Kidney capillary endothelial cell (primary cell): ENCODE results near the gene PLA2R1.

Experiments used
- DNase-seq: peaks from one replicate; pipeline ENCODE4 v3.0.0-alpha.2; 2018; ENCODE audit warnings: low spot score

PLA2R1 gene

DNA sequence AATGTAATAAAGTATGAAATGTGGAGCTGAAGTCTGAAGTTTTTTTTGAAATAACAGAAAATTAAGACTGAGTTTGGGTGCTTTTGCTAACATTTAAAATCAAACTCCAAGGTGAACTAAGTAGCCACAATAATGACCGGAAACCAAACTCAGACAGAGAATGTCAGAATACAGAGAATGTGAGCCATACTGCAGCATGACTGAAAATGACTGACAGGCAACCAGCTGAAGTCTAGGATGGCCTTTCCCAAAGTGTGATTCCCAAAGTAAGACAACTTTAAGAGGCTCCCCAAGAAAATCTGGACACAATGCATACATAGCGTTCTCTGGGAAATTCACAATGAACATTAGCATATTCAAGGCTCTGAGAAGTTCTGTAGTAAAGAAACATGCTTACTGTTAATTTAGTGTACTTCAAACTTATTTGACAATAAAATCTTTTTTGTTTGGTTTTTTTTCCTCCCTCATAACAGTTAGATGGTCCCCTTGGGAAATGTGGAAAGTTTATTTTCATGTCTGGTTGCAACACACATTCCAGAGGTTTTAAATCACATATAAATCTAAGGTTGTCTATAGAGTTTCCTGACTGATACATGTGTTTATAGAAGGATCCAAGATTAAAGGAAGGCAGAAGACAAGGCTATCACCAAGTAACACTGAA lies 28.6 kb downstream of the PLA2R1 start:
- DNase-seq, result no peak

DNA sequence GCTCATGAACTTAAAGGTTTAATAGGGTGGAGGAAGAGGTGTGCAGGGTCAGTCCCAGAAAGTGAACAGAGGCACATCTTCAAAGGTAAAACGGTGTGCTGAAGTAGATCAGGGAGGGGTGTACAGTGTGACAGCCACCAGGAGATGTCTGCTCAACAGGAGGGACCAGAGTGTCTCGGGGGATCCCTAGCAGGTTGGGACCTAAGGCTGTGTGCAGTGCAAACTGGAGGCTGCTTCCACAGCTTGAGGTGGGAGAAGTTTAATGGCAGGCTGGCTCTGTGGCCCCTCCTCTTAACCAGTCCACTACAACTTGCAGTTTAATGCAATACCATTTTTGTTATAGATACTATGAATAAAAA lies 33.2 kb downstream of the PLA2R1 start:
- no peak for DNase-seq

DNA sequence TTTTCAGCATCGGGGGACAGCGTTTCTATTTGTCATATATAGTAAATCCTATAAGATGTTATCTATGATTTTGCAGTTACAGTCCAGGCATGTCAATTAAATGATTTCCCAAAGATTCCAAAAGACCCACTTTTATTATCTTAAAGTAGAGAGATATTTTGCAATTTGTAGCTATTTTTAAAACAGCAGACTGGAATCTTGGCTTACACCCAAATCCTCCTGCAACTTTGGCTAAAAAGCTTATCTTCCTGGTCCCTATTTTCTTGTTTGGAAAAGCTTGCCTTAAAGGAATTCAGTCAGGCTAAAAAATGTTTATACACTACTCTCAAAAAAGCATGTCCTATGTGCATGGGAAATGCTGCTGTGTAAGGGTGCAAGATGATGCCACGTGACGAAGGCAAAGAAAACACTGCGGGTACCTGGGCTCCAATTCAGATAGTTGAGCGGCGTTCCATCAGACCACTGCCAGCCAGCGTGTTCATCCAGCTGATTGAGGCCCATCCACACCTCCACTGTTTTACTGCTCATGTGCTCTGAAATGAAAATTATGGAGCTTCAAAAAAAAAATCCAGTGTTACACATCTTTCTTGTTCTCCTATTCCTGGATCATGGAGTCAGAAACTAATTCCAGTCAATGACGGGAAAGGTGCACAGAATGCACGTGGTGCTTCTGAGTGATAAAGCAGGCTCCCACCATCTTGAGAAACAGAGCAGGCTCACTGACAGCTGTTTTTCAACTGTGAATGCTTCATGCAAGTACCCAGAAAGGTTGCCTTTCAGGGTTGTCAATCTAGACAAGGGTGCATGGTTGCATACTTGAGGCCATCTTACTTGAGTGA lies 33.8 kb downstream of the PLA2R1 start:
- no peak for DNase-seq

DNA sequence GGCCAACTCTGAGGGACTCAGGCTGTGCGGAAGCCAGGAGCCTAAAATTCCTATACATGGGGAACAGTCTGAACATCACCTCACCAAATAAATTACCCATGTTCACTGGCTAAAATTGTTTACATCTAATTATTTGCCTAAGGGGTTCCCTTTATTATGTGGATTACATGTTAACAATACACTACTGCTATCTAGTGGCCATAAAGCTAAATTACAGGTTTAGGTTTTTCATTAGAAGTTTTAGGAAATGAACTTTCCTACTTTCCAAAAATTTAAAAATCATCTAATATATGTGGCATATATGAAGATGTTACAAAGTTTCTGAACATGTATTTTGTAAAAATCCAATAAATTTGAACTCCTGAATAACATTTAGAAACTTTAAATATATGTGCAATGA lies 40.3 kb downstream of the PLA2R1 start:
- no peak for DNase-seq

DNA sequence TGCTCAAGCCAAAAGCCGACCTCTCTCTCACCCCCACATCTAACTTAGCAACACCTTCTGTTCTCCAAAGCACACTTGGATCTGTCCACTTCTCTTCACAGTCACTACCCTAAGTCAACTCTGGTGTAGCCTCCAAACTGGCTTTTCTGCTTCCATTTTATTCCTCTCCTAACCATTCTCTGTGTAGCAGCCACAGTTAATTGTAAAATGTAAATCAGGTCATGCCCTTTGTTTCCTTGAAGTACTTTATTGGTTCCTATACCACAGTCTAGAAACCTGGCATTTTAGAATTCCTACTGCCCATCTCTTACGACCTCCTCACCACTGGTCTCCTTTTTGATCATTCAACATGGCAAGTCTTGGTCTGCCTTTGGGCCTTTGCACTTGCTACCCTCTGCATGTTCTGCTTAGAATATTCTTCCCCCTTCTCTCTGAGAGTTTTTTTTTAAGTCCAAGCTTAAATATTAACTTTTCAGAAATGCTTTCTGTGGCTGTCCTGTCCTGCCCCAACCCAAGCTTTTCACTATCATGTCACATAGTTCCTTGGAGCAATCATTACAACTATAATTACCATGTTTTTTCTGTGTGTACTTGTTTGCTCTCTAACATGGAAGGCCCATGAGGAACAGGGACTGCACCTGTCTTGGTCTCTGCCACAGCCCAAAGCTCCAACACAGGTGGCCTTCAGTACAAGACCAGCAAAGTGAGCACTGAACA lies 42.9 kb downstream of the PLA2R1 start:
- DNase-seq, result no peak

DNA sequence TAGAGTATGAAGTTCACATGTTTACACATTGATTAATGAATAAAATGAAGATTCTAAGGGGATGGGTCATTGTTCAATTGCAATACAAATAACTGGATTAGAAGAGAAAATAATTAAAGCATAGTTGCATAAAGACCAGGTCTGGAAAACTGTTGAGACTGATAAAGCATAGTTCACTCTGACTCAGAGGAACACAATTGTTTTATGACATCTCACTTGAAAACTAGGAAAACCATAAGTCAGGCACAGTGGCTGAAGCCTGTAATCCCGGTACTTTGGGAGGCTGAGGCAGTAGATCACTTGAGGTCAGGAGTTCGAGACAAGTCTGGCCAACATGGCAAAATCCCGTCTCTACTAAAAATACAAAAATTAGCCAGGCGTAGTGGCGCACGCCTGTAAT lies 46.7 kb downstream of the PLA2R1 start:
- DNase-seq, result no peak

DNA sequence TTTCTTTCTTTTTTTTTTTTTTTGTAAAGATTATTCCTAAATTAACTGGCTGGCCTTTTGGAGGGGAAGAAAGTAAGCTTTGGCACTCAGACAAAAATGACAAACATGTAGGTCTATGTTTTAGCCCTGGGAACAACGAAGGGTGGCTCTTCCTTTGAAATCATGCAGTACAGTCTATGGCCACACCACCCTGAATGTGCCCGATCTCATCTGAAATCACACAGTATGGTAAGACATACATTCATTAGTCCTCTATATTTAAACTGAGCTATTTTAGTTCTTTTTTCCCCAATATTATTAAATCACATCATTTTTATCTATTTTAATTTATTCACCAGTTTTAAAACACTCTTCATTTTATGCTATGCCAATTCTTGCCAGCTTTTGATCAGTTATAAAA lies 48.2 kb downstream of the PLA2R1 start:
- DNase-seq, result no peak

DNA sequence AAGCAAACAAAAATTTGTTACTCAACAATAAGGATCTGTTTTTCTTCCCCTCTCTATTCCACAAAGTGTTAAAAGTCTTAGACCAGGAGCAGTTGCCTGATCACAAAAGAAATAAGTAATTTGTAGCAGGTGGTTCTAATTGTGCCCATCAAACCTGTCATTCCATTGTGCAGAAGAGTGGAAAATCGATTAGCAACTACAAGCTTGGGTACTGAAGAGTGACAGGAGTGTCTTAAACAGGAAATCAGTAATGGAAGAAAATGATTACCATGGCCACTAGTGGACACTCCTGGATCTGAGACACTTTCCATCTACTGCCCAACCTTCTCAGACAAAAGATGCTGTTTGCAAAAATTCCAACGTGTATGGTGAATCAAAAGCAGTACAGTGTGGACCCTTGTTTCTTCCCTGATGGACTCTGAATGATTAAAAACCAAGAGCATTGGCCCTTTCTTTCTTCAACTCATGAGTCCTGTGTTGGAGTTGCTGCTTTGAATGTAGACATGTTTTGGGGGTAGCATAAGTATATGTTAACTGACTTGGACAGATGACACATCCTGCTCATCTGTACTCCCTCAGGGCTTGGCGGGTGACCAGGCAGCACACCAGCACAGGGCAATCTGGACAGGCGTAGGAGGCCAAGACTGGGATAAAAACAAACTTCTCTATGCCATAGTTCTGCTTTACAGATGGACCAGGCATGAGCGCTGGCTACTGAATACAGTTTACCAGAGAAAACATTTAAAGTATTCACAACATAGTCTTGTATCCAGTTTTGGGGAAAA lies 51.9 kb downstream of the PLA2R1 start:
- no peak for DNase-seq

DNA sequence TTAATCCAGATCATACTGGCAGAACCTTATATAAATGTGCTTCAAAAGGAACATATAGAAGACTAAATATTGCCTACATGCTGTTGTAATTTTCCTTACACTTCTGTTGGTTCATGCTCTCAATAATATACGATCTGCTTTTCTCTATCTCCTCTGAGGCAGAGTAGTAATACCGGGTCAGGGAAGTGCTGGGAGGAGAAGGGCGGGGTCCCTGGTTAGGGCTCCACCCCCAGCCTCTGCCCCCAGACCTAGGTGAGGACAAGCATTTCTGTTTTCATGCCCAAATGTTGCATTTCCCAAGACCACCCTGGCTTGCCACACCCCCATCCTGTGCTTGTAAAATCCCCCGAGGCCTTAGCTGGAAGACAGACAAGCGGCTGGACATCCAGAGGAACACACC lies 55.3 kb downstream of the PLA2R1 start:
- no peak for DNase-seq

DNA sequence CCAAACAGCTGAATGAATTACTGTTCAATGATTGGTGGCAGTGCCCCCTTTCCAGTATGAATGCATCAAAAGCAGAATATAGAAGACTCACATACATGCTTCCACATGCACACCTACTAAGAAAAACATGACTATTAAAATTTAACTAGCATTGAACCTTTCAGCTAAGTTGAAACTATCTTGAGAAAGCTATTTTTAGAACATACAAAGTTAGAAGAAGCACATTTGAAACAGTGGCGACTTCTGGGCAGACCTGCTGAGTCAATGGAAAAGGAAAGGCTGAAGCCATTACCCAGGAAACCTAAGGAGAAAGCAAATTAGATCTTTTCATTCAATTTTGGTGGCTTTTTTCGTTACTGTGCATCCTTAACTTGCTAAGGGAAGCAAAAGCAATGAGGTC lies 55.9 kb downstream of the PLA2R1 start:
- no peak for DNase-seq

DNA sequence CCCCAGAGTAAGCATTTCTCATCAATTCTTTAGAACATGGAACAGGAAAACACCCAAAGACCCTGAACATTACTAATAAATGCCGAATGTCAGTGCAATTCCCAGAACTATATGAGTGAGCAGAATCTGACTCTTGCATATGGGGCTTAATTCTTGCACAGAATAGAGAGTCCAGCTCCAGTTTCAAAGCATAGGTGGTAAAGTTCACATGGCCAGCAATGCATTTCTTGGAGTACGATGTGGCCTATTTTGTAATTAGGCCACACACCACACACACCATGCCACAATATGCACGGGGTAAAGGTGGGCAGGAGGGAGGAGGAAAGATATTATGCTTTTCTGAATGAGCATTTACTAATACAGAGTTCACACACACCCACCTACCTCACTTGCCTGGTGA lies 56.5 kb downstream of the PLA2R1 start:
- no peak for DNase-seq

DNA sequence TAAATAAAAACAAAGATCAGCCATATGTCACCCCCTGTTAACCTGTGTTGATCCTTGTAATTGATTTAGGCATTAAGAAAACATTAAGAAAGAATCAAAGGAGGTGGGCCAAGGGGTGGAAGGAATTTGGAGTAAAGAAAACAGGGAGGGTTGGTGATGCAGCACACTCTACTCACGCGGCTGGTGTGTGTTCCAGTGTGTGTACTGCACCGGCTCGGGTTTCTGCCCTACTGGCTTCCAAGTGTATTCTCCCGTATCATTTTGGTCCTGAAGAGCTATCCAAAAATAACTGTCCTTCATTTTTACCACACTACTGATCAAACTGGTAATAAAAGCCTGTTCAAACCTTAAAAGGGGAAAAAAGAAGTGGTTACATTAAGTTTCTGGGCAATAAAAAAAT lies 56.9 kb downstream of the PLA2R1 start:
- DNase-seq, result no peak

DNA sequence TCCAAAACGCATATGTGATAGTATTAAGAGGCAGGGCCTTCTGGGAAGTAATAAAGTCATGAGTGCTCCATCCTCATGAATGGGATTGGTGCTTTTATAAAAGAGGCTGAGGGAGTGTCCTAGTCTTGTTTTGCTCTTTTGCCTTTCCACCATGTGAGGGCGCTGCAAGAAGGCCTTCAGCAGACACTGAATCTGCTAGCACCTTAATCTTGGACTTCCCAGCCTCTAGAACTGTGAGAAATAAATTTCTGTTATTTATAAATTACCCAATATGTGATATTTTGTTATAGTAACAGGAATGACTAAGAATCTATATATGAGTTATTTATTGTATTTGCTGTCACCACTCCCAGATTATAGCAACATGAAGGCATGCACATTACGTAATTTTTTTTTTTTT lies 63.5 kb downstream of the PLA2R1 start:
- DNase-seq, result no peak

DNA sequence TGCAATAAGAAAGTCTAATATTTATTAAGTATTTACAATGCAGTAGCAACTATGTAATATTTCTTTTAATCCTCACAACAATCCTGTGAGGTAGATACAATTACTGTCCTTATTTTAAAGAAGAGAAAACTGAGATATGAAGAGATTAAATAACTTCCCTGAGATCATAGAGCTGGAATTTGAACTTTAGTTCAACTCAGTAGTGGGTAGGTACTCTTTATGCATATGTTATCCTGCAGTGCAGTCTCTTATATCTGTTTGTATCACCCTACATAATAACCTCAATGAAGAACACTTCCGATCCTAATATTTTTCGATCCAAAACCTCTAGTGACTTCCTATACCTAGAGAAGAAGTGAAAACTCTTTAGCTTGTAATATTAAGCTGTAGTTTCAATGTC lies 64.2 kb downstream of the PLA2R1 start:
- no peak for DNase-seq

DNA sequence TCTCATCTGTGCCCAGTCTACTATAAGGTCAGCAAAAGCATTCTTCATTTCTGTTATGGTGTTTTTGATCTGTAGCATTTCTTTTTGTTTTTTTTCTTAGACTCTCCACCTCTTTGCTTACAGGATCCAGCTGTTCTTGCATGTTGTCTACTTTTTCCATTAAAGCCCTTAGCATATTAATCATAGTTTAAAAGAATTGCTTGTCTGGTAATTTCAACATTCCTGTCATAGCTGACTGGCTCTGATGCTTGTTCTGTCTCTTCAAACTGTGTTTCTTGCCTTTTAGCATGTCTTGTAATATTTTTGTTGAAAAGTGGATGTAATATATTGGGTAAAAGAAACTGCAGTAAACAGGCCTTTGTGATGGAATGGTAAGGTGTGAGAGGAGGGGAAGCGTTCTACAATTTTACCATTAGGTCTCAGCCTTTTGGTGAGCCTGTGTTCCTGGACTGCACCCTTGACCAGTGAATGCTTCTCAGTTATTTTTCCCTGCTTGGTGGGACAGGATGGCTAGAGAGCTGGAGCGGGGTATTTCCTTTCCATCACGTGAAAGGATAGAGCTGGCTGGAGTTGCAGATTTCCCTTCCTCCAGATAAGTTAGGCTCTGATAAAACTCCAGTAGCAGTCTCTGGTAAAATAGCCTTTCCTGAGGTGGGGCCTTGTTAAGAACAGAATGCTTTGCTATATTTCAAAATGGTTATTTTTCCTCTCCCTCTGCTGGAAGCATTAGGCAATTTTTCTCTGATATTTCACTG lies 65.4 kb downstream of the PLA2R1 start:
- no peak for DNase-seq

DNA sequence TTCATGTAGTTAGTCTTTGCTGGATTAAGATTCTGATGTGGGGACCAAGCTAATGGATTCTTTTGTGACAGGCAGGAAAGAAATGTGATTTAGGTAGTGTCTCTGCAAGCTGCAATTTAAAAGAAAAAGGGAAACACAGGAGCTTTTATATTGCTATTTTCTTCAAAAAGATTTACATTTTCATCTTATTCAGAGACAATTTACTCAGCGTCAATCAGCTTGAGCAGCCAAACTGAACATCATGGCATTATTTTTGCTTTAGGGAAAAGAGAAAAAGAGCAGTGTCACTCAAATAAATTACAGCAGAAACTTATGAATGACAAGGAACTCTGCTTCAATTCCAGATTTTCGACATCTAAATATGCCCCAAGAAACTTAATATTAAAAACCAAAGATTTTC lies 67.4 kb downstream of the PLA2R1 start:
- DNase-seq, result no peak

DNA sequence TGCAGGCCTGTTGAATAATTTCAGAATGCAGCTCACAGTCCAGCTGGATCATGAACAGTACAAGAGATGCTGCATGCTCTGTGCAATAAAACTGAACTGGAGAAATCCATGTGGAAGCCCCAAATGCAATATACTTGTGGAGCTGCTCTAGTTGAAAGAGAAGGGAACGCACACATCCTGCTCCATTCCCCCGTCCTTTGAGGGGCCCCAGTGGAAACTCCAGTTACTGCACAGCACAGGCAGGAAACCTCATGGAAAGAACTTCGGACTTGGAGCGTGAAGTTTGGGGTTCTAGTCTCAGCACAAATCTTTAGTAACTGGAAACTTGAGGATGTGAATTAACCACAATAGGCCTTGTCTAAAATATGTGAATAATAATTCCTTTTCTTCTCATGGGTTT lies 73.2 kb downstream of the PLA2R1 start:
- no peak for DNase-seq

DNA sequence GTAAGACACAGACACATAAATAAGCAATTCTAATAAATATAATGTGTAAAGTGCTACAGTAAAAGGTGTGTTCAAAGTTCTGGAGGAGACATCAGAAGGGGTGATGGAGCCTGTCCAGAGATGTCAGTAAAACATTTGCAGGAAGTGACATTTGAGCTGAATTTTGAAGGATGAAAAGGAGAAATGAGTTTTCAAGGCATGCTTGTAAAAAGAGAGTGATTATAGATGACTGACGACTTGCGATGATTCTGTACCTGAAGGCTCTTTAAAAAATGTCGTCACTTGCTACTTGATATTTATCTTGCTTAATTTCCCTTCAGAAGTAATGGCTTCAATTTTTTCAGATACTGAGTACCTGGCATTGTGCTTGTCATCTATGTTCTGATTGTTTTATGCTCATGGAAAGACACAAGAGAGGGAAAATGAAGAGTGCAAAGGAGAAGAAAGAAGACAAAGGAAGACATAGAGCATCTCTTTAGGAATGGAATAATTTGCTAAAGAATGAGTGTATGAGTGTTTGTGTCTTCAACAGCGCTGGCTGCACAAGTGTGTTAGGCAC lies 73.9 kb downstream of the PLA2R1 start:
- DNase-seq, result no peak

DNA sequence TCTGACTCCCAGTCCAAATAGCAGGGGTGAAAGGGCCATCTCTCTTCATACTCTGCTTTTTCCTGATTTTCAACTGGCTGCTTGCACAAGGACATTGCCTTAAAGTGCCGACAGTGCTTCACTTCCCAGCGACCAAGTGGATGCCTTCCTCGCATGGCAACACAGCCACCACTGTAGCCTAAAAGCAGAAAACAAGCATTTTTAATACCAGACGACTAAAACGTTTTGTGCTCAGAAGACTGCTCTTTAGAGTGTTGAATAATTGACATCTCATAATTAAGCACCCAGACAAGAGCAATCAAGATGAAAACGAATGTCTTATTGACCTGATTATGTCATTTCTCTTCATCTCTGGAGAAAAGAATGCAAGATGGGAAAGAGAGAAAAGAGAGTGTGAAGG lies 75.2 kb downstream of the PLA2R1 start:
- no peak for DNase-seq

DNA sequence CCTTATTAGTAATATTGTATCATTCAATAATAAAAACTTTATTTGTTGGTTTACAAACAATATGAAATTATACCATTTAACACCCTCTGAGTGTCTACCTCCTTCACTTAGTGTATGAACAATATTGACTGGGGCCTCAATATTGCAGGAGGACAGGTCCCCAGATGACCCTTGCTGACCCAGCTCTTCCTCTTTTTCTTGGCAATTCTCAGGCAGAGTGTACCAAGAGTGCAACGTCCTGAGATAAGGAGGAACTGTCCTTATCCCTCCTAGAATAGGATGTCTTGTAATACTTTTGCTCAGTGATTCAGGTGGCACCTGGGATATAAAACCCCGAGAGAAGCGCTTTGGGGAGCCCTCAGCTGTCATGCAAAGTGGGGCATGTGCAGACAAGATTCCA lies 76.8 kb downstream of the PLA2R1 start:
- no peak for DNase-seq

DNA sequence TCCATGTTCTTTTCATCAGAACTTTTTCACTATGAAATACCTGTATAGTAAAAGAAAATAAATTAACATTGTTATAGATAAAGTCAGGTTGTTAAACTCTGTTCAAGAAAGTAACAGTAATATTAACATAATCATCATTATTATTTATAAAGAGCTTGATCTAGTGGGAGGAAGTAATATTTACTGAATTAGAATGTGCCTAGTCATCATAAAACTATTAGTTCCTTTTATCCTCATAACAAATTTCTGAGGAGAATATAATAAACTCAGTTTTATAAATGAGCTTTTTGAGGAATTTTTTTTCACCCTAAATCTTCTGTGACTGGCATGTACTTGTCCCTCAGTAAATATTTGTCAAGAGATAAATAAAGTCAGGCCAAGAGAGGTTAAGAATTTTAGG lies 78.4 kb downstream of the PLA2R1 start:
- no peak for DNase-seq
